ENCODE data around the gene ACAD10. TPM values are rescaled to one million over a fixed set of nuclear protein-coding genes. Genes with fewer than 3 reads are reported as not detected.

ACAD10 gene
- total and polyA plus RNA-seq, 2 experiments from 2014 or later = 24.2 to 32.5 TPM

DNA sequence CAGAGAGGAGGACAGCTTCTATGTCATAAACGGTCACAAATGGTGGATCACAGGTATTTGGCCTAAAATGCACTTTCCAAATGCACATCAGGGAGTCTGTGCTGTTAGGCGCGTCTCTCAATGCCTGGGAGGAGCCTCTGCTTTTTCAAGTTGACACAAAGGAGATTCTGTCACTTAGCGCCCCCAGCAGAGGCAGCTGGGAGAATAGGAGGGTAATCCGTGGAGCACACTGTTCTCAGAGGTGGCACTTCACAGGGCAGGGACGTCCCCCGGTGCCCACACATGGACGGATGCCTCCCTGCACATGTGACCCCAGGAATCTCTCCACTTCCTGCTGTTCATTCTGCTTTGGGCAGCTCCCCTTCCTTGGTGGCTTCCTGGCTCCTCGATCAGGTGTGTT, 61.5 kb downstream of the ACAD10 start:
- H3K36me3 ChIP-seq (replicated peaks; ENCODE audit: insufficient read depth, low read depth) = no peaks in the 10 kb centered on the region
- H3K4me3 ChIP-seq = no peak overlapping the region
- no peaks in the 10 kb centered on the region for H3K79me2 ChIP-seq
- no peaks in the 10 kb centered on the region for H3K4me1 ChIP-seq (ENCODE audit: insufficient read depth)
- no peak overlapping the region for H3K27ac ChIP-seq
- no peaks in the 10 kb centered on the region for H3K9me3 ChIP-seq (ENCODE audit: low read depth)
- no peaks in the 10 kb centered on the region for H3K9me2 ChIP-seq (replicated peaks; ENCODE audit: insufficient read depth)
- TF ChIP-seq, protein P1, sequence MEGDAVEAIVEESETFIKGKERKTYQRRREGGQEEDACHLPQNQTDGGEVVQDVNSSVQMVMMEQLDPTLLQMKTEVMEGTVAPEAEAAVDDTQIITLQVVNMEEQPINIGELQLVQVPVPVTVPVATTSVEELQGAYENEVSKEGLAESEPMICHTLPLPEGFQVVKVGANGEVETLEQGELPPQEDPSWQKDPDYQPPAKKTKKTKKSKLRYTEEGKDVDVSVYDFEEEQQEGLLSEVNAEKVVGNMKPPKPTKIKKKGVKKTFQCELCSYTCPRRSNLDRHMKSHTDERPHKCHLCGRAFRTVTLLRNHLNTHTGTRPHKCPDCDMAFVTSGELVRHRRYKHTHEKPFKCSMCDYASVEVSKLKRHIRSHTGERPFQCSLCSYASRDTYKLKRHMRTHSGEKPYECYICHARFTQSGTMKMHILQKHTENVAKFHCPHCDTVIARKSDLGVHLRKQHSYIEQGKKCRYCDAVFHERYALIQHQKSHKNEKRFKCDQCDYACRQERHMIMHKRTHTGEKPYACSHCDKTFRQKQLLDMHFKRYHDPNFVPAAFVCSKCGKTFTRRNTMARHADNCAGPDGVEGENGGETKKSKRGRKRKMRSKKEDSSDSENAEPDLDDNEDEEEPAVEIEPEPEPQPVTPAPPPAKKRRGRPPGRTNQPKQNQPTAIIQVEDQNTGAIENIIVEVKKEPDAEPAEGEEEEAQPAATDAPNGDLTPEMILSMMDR (IDR thresholded peaks at IDR 0.05; ENCODE audit: poor library complexity) = no peak
- TF ChIP-seq EZH2phosphoT487 (IDR thresholded peaks at IDR 0.05; ENCODE audit: low read depth, severe bottlenecking, unreplicated experiment) = no peak
- TF ChIP-seq EZH2 (IDR thresholded peaks at IDR 0.05; ENCODE audit: borderline replicate concordance) = no peak
- no peaks in the 10 kb centered on the region for H3K27me3 ChIP-seq
- H2AFZ ChIP-seq = no peak overlapping the region
- no peak overlapping the region for H3K4me2 ChIP-seq
- DNase-seq (ENCODE audit: low spot score) = no peak
- WGBS (ENCODE audit: low lambda C conversion rate, missing lambda C conversion rate) = 94% methylated on average over 9 of the region's 9 CpGs
- H4K20me1 ChIP-seq (ENCODE audit: insufficient read depth, poor library complexity, severe bottlenecking) = no peaks in the 10 kb centered on the region

DNA sequence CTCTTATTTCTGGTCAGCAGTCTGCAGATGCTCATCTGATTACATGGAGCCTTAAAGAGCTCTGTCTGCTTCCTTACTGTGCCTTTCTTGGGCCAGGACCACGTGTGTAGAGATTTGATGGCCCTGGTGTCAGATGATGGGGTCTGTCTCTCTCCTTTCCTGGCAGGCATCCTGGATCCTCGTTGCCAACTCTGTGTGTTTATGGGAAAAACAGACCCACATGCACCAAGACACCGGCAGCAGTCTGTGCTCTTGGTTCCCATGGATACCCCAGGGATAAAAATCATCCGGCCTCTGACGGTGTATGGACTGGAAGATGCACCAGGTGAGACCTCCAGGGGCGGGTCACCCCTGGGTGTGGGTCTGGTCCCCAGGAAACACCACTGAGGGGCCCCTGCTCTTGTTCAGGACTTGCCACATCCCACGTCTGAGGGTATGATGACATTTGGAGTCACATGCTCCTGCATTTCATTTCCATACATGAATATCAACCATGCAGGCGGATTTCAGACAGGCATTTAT, 62.4 kb downstream of the ACAD10 start:
- WGBS (ENCODE audit: low lambda C conversion rate, missing lambda C conversion rate) = 88% methylated on average over 8 of the region's 8 CpGs
- H3K36me3 ChIP-seq (replicated peaks; ENCODE audit: insufficient read depth, low read depth) = no peaks in the 10 kb centered on the region

DNA sequence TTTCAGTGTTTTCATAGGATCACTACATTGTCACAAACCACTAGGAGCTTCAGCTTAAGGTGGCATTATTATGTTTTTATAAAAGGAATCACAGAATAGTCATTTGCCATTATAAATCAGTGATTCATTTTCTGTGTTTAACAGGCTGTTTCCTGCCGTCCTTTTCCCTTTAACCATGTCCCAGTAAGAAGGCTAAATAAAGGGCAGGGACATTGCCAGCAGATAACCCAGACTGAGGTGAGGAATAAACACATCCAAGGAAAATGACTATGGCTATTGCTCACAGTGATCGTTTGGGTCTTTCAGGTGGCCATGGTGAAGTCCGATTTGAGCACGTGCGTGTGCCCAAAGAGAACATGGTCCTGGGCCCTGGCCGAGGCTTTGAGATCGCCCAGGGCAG, 63.0 kb downstream of the ACAD10 start:
- Histone ChIP-seq H3K4me1 (ENCODE audit: insufficient read depth) (no peaks in the 10 kb centered on the region), H3K4me2 (no peak overlapping the region), H3K27ac (no peak overlapping the region), H3K4me3 (no peak overlapping the region), H3K9me3 (ENCODE audit: low read depth) (no peaks in the 10 kb centered on the region), H4K20me1 (ENCODE audit: insufficient read depth, poor library complexity, severe bottlenecking) (no peaks in the 10 kb centered on the region), H3K27me3 (no peaks in the 10 kb centered on the region), H3K79me2 (no peaks in the 10 kb centered on the region), H3K9me2 (replicated peaks; ENCODE audit: insufficient read depth) (no peaks in the 10 kb centered on the region), H3K36me3 (replicated peaks; ENCODE audit: insufficient read depth, low read depth) (no peaks in the 10 kb centered on the region), H2AFZ (no peak overlapping the region)
- TF ChIP-seq, protein P1 (IDR thresholded peaks at IDR 0.05; ENCODE audit: poor library complexity) = no peak
- TF ChIP-seq EZH2 (IDR thresholded peaks at IDR 0.05; ENCODE audit: borderline replicate concordance) (no peak), EZH2phosphoT487 (IDR thresholded peaks at IDR 0.05; ENCODE audit: low read depth, severe bottlenecking, unreplicated experiment) (no peak)
- no peak for DNase-seq (ENCODE audit: low spot score)
- WGBS (ENCODE audit: low lambda C conversion rate, missing lambda C conversion rate) = 94% methylated on average over 7 of the region's 7 CpGs

More for the DNA sequence above, 62.4 kb downstream of the ACAD10 start:
- H3K9me3 ChIP-seq (ENCODE audit: low read depth) = no peaks in the 10 kb centered on the region
- no peaks in the 10 kb centered on the region for H4K20me1 ChIP-seq (ENCODE audit: insufficient read depth, poor library complexity, severe bottlenecking)
- H2AFZ ChIP-seq = no peak overlapping the region
- H3K4me3 ChIP-seq = no peak overlapping the region
- H3K27ac ChIP-seq = no peak overlapping the region
- no peak overlapping the region for H3K4me2 ChIP-seq
- no peak for TF ChIP-seq EZH2 (IDR thresholded peaks at IDR 0.05; ENCODE audit: borderline replicate concordance)
- no peak for TF ChIP-seq EZH2phosphoT487 (IDR thresholded peaks at IDR 0.05; ENCODE audit: low read depth, severe bottlenecking, unreplicated experiment)
- TF ChIP-seq, protein P1 (IDR thresholded peaks at IDR 0.05; ENCODE audit: poor library complexity) = no peak
- no peaks in the 10 kb centered on the region for H3K27me3 ChIP-seq
- no peaks in the 10 kb centered on the region for H3K79me2 ChIP-seq
- DNase-seq (ENCODE audit: low spot score) = no peak
- no peaks in the 10 kb centered on the region for H3K4me1 ChIP-seq (ENCODE audit: insufficient read depth)
- no peaks in the 10 kb centered on the region for H3K9me2 ChIP-seq (replicated peaks; ENCODE audit: insufficient read depth)

Data from hepatocyte (in vitro differentiated cells).